ENCODE results near the gene GPSM3. TPM values are rescaled to one million over a fixed set of nuclear protein-coding genes. Genes with fewer than 3 reads are reported as not detected.

GPSM3 gene
- total RNA-seq, 1 donor from 2014 or later: 0.79 TPM

GRCh38 chr6:32179766-32180405, 12.6 kb downstream of the GPSM3 start:
- Histone ChIP-seq H3K36me3 (ENCODE audit: control insufficient read depth, insufficient read depth, low read length) (peaks cover 14% of the 10 kb centered on the region), H3K27me3 (ENCODE audit: control insufficient read depth, insufficient read depth, low read length) (no peaks in the 10 kb centered on the region), H3K4me3 (ENCODE audit: low read depth, low read length) (no peak overlapping the region)
- no peak for TF ChIP-seq CTCF (IDR thresholded peaks at IDR 0.05; ENCODE audit: insufficient read depth, low read length, severe bottlenecking)
- no peak for FAIRE-seq
- DNase-seq (ENCODE audit: low read depth): no peak

- Histone ChIP-seq H3K4me3 (ENCODE audit: low read depth, low read length) (peak overlapping the region; percentile 73), H3K27me3 (ENCODE audit: control insufficient read depth, insufficient read depth, low read length) (no peaks in the 10 kb centered on the region), H3K36me3 (ENCODE audit: control insufficient read depth, insufficient read depth, low read length) (peaks cover 14% of the 10 kb centered on the region)
- DNase-seq (ENCODE audit: low read depth) (peak; percentile 19), FAIRE-seq (no peak)
- TF ChIP-seq CTCF (IDR thresholded peaks at IDR 0.05; ENCODE audit: insufficient read depth, low read length, severe bottlenecking): no peak
Observed at GRCh38 chr6:32178547-32179440, 13.6 kb downstream of the GPSM3 start.

- FAIRE-seq: peak; percentile 95
- Histone ChIP-seq H3K4me3 (ENCODE audit: low read depth, low read length) (peak within 1 kb of the TSS; percentile 73), H3K27me3 (ENCODE audit: control insufficient read depth, insufficient read depth, low read length) (no peaks in the 10 kb centered on the region), H3K36me3 (ENCODE audit: control insufficient read depth, insufficient read depth, low read length) (peaks cover 10% of the 10 kb centered on the region)
- peak; percentile 100 for DNase-seq (ENCODE audit: low read depth)
- no peak for TF ChIP-seq CTCF (IDR thresholded peaks at IDR 0.05; ENCODE audit: insufficient read depth, low read length, severe bottlenecking)
Observed at GRCh38 chr6:32177788-32178546, 14.5 kb downstream of the GPSM3 start, which contains the start of gene RNF5. Gene RNF5 (plus strand): TSS chr6:32178405. CDS start chr6:32178512, 107 bp downstream.

- Histone ChIP-seq H3K36me3 (ENCODE audit: control insufficient read depth, insufficient read depth, low read length) (peaks cover 7% of the 10 kb centered on the region), H3K27me3 (ENCODE audit: control insufficient read depth, insufficient read depth, low read length) (no peaks in the 10 kb centered on the region), H3K4me3 (ENCODE audit: low read depth, low read length) (peak overlapping the region; percentile 73)
- no peak for DNase-seq (ENCODE audit: low read depth)
- no peak for FAIRE-seq
- TF ChIP-seq CTCF (IDR thresholded peaks at IDR 0.05; ENCODE audit: insufficient read depth, low read length, severe bottlenecking): no peak
Observed at GRCh38 chr6:32177183-32177787, 15.2 kb downstream of the GPSM3 start.

- H3K36me3 ChIP-seq (ENCODE audit: control insufficient read depth, insufficient read depth, low read length): peaks cover 6% of the 10 kb centered on the region
- peak; percentile 91 for DNase-seq (ENCODE audit: low read depth)
- TF ChIP-seq CTCF (IDR thresholded peaks at IDR 0.05; ENCODE audit: insufficient read depth, low read length, severe bottlenecking): no peak
- no peak for FAIRE-seq
- no peaks in the 10 kb centered on the region for H3K27me3 ChIP-seq (ENCODE audit: control insufficient read depth, insufficient read depth, low read length)
- H3K4me3 ChIP-seq (ENCODE audit: low read depth, low read length): peak overlapping the region; percentile 73
Observed at GRCh38 chr6:32176476-32177182, 15.8 kb downstream of the GPSM3 start.
